Caco-2 (cell line): ENCODE measurements around the gene FHDC1. TPM values are rescaled to one million over a fixed set of nuclear protein-coding genes. Genes with fewer than 3 reads are reported as not detected.

ENCODE experiments used
- BruUV-seq: library from RNA; stranded (reverse); fragments of 400-500 nt; replicated peaks from 2 replicates; lab custom pipeline; 2021; lab: Mats Ljungman, UMichigan
- CTCF ChIA-PET: fragments of 300-600 bp; sonication (Branson Sonifier 250); formaldehyde crosslinking; loops from one replicate; lab custom pipeline; 2022; ENCODE audit warnings: antibody characterized with exemption; lab: Charles Lee
- POLR2A ChIA-PET: fragments of 300-600 bp; sonication (Branson Sonifier 250); formaldehyde crosslinking; loops from one replicate; lab custom pipeline; 2022; ENCODE audit warnings: antibody characterized with exemption; lab: Charles Lee
- DNase-seq, 2 experiments: peaks; one replicate each; pipeline versions ENCODE4 v3.0.0 to v3.0.0-alpha.2; 2020 to 2022
- H3K27me3 ChIP-seq: replicated peaks from 2 replicates; pipeline ENCODE4 v1.6.0; 2011; ENCODE audit warnings: low read length; ENCODE audit not compliant: control insufficient read depth, insufficient read depth
- H3K36me3 ChIP-seq: 2 replicates; pipeline ENCODE4 v1.5.1; 2011; ENCODE audit warnings: low read length; ENCODE audit not compliant: control insufficient read depth, insufficient read depth
- H3K4me1 ChIP-seq: fragments of 250-450 bp; sonication (Bioruptor Pico); 2 replicates; pipeline ENCODE4 v1.5.1; 2020; ENCODE audit warnings: mild to moderate bottlenecking
- H3K4me3 ChIP-seq: 2 replicates; pipeline ENCODE4 v1.5.1; 2011; ENCODE audit warnings: low read depth, mild to moderate bottlenecking, control low read depth, low read length
- H3K9me3 ChIP-seq: fragments of 250-450 bp; sonication (Bioruptor Pico); 2 replicates; pipeline ENCODE4 v1.5.1; 2020; ENCODE audit warnings: mild to moderate bottlenecking, moderate library complexity
- H3K27ac Mint-ChIP-seq: one replicate; pipeline ENCODE4 v1.8.0; 2022; ENCODE audit warnings: mixed read lengths; ENCODE audit not compliant: unreplicated experiment
- H3K27me3 Mint-ChIP-seq: one replicate; pipeline ENCODE4 v1.8.0; 2022; ENCODE audit warnings: mixed read lengths; ENCODE audit not compliant: insufficient read depth, unreplicated experiment
- H3K36me3 Mint-ChIP-seq: one replicate; pipeline ENCODE4 v1.8.0; 2022; ENCODE audit warnings: mild to moderate bottlenecking, mixed read lengths; ENCODE audit not compliant: insufficient read depth, unreplicated experiment
- H3K4me1 Mint-ChIP-seq: one replicate; pipeline ENCODE4 v1.8.0; 2022; ENCODE audit warnings: low read depth, mixed read lengths; ENCODE audit not compliant: unreplicated experiment
- H3K4me3 Mint-ChIP-seq: one replicate; pipeline ENCODE4 v1.8.0; 2022; ENCODE audit warnings: mild to moderate bottlenecking, moderate library complexity, mixed read lengths; ENCODE audit not compliant: unreplicated experiment
- H3K9me3 Mint-ChIP-seq: one replicate; pipeline ENCODE4 v1.8.0; 2022; ENCODE audit warnings: mixed read lengths; ENCODE audit not compliant: unreplicated experiment
- CTCF ChIP-seq, 2 experiments: fragments of 200-600 bp in 1 of 2; IDR thresholded peaks; 1 replicate in 1 of 2; 2 replicates in 1 of 2; pipeline versions ENCODE4 v1.5.1 to v1.8.0; 2011 to 2022; ENCODE audit warnings: antibody characterized with exemption in 1 of 2, control low read depth in 1 of 2, inconsistent platforms in 1 of 2, low read depth in 1 of 2, low read length in 1 of 2, mild to moderate bottlenecking in 1 of 2, moderate library complexity in 1 of 2; ENCODE audit not compliant: insufficient read depth in 1 of 2, severe bottlenecking in 1 of 2, unreplicated experiment in 1 of 2
- intact Hi-C: fragments of 100-400 bp; cut with micrococcal nuclease; formaldehyde crosslinking; loops from one replicate; pipeline ENCODE4 v1.10.0; 2022; ENCODE audit not compliant: unreplicated experiment
- total RNA-seq: library from RNA; stranded (reverse); gene quantifications from 2 replicates; pipeline ENCODE4 v1.2.3, GENCODE V29; 2022

The FHDC1 gene
- total RNA-seq, 1 experiment from 2014 or later, result 1.4 TPM

- H3K4me3 Mint-ChIP-seq, result no peak overlapping the region
- H3K27ac Mint-ChIP-seq, result no peak overlapping the region
- POLR2A ChIA-PET, result no interaction called here
- H3K27me3 ChIP-seq, result no peaks in the 10 kb centered on the region
- CTCF ChIA-PET, result no interaction called here
- H3K4me3 ChIP-seq, result no peak overlapping the region
- no peaks in the 10 kb centered on the region for H3K9me3 ChIP-seq
- BruUV-seq, result no TSS peak
- TF ChIP-seq CTCF (IDR thresholded peaks at IDR 0.05; ENCODE audit: insufficient read depth in 1 of 2, low read depth in 1 of 2, low read length in 1 of 2, severe bottlenecking in 1 of 2, unreplicated experiment in 1 of 2), result no peak
- H3K36me3 ChIP-seq, result no peaks in the 10 kb centered on the region
- H3K4me1 Mint-ChIP-seq, result no peaks in the 10 kb centered on the region
- intact Hi-C loops, result no loop called here
- no peaks in the 10 kb centered on the region for H3K9me3 Mint-ChIP-seq
- no peaks in the 10 kb centered on the region for H3K4me1 ChIP-seq
- H3K36me3 Mint-ChIP-seq, result peaks cover 6% of the 10 kb centered on the region
- DNase-seq, result no peak
- no peaks in the 10 kb centered on the region for H3K27me3 Mint-ChIP-seq
Measured at GRCh38 chr4:152970102-152970820, 34.1 kb downstream of the FHDC1 start.

- no TSS peak for BruUV-seq
- no peaks in the 10 kb centered on the region for H3K36me3 ChIP-seq
- no peak for DNase-seq
- Mint-ChIP-seq H3K27me3 (no peaks in the 10 kb centered on the region), H3K27ac (no peak overlapping the region), H3K4me3 (no peak overlapping the region), H3K36me3 (peaks cover 6% of the 10 kb centered on the region), H3K9me3 (no peaks in the 10 kb centered on the region), H3K4me1 (no peaks in the 10 kb centered on the region)
- no peaks in the 10 kb centered on the region for H3K4me1 ChIP-seq
- H3K27me3 ChIP-seq, result no peaks in the 10 kb centered on the region
- no peak for TF ChIP-seq CTCF (IDR thresholded peaks at IDR 0.05; ENCODE audit: insufficient read depth in 1 of 2, low read depth in 1 of 2, low read length in 1 of 2, severe bottlenecking in 1 of 2, unreplicated experiment in 1 of 2)
- no peaks in the 10 kb centered on the region for H3K9me3 ChIP-seq
- no peak overlapping the region for H3K4me3 ChIP-seq
- intact Hi-C loops, result no loop called here
- ChIA-PET POLR2A (interaction anchor here (1.2 kb wide), 1 partner anchor 35 kb away, joined by 4 read pairs; the partner anchor contains the start of gene FHDC1), CTCF (no interaction called here)
Measured at GRCh38 chr4:152971053-152971452, 34.9 kb downstream of the FHDC1 start.

GRCh38 chr4:152972821-152973628 is 36.9 kb downstream of the FHDC1 start:
- Mint-ChIP-seq H3K36me3 (peaks cover 6% of the 10 kb centered on the region), H3K27ac (no peak overlapping the region), H3K4me1 (no peaks in the 10 kb centered on the region), H3K27me3 (no peaks in the 10 kb centered on the region), H3K9me3 (no peaks in the 10 kb centered on the region), H3K4me3 (no peak overlapping the region)
- H3K4me1 ChIP-seq, result no peaks in the 10 kb centered on the region
- H3K4me3 ChIP-seq, result no peak overlapping the region
- DNase-seq, result no peak
- TF ChIP-seq CTCF (IDR thresholded peaks at IDR 0.05; ENCODE audit: insufficient read depth in 1 of 2, low read depth in 1 of 2, low read length in 1 of 2, severe bottlenecking in 1 of 2, unreplicated experiment in 1 of 2), result no peak
- no TSS peak for BruUV-seq
- no peaks in the 10 kb centered on the region for H3K9me3 ChIP-seq
- H3K27me3 ChIP-seq, result no peaks in the 10 kb centered on the region
- H3K36me3 ChIP-seq, result no peaks in the 10 kb centered on the region
- intact Hi-C loops, result no loop called here
- CTCF ChIA-PET, result no interaction called here
- POLR2A ChIA-PET, result no interaction called here
